Chondrocyte (in vitro differentiated cells): ENCODE data around the gene NCDN. TPM values are rescaled to one million over a fixed set of nuclear protein-coding genes. Genes with fewer than 3 reads are reported as not detected.
"Not testable (repeated sequence)": the region's sequence is repeated elsewhere in the genome, so short reads cannot be mapped to it uniquely, and the experiment has no call there.

ENCODE experiments used
- DNase-seq: peaks from one replicate; pipeline ENCODE4 v3.0.0; 2021; ENCODE audit warnings: mixed read lengths, low spot score
- H3K27ac Mint-ChIP-seq: one replicate; pipeline ENCODE4 v1.8.0; 2021; ENCODE audit warnings: mild to moderate bottlenecking, moderate library complexity, mixed read lengths; ENCODE audit not compliant: unreplicated experiment
- H3K27me3 Mint-ChIP-seq: 2 replicates; pipeline ENCODE4 v1.8.0; 2021; ENCODE audit warnings: low read depth, mixed read lengths
- H3K36me3 Mint-ChIP-seq: 2 replicates; pipeline ENCODE4 v1.8.0; 2021; ENCODE audit warnings: low read depth, mixed read lengths
- H3K4me1 Mint-ChIP-seq: 2 replicates; pipeline ENCODE4 v1.8.0; 2021; ENCODE audit warnings: low read depth, mild to moderate bottlenecking, mixed read lengths
- H3K4me3 Mint-ChIP-seq: one replicate; pipeline ENCODE4 v1.8.0; 2021; ENCODE audit warnings: mild to moderate bottlenecking, moderate library complexity, mixed read lengths; ENCODE audit not compliant: unreplicated experiment
- H3K9me3 Mint-ChIP-seq: 2 replicates; pipeline ENCODE4 v1.8.0; 2021; ENCODE audit warnings: low read depth, mixed read lengths
- total RNA-seq: library from RNA; stranded (reverse); gene quantifications from 3 replicates; pipeline ENCODE4 v1.2.1, GENCODE V29; 2021
- TF ChIP-seq, protein P1 (sequence below): fragments of 200-600 bp; sonication (generic); IDR thresholded peaks from 2 replicates; pipeline ENCODE4 v1.5.0; 2021; ENCODE audit warnings: antibody characterized with exemption, mild to moderate bottlenecking, moderate library complexity

The NCDN gene
- total RNA-seq, 1 donor from 2014 or later, result 35.3 TPM

DNA sequence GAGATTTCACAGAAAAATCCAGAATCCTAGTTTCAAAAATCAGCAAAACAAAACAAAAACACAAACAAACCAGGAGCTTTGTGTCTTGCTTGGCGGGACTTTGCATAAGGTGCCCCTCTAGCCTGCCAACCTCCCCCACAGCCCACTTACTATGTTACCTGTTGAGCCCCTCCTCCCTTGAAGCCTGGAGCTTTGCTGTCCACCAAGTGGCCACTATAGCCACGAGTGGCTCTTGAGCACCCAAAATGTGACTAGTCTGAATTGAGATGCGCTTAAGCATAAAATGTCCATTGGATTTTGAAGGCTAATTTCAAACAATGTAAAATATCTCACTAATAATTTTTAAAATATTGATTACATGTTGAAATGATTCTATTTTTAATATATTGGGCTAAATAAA, 27.7 kb downstream of the NCDN start:
- TF ChIP-seq, protein P1, sequence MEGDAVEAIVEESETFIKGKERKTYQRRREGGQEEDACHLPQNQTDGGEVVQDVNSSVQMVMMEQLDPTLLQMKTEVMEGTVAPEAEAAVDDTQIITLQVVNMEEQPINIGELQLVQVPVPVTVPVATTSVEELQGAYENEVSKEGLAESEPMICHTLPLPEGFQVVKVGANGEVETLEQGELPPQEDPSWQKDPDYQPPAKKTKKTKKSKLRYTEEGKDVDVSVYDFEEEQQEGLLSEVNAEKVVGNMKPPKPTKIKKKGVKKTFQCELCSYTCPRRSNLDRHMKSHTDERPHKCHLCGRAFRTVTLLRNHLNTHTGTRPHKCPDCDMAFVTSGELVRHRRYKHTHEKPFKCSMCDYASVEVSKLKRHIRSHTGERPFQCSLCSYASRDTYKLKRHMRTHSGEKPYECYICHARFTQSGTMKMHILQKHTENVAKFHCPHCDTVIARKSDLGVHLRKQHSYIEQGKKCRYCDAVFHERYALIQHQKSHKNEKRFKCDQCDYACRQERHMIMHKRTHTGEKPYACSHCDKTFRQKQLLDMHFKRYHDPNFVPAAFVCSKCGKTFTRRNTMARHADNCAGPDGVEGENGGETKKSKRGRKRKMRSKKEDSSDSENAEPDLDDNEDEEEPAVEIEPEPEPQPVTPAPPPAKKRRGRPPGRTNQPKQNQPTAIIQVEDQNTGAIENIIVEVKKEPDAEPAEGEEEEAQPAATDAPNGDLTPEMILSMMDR, result no peak
- DNase-seq, result no peak
- Mint-ChIP-seq H3K4me3 (no peak overlapping the region), H3K36me3 (peaks cover 3% of the 10 kb centered on the region), H3K9me3 (no peaks in the 10 kb centered on the region), H3K4me1 (no peaks in the 10 kb centered on the region), H3K27me3 (no peaks in the 10 kb centered on the region), H3K27ac (no peak overlapping the region)

DNA sequence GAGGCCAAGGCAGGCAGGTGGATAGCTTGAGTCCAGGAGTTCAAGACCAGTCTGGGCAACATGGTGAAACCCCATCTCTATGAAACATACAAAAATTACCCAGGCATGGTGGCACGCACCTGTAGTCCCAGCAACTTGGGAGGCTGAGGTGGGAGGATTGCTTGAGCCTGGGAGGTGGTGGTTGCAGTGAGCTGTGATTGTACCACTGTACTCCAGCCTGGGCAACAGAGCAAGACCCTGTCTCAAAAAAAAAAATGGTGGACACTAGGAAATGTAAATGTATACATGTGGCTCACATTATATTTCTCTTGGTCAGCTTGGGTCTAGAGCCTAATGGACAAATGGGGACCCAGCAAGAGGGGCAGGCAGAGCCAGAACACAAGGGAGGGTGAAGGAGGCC, 28.2 kb downstream of the NCDN start:
- H3K27ac Mint-ChIP-seq, H3K4me1 Mint-ChIP-seq, H3K9me3 Mint-ChIP-seq, DNase-seq, H3K36me3 Mint-ChIP-seq, H3K4me3 Mint-ChIP-seq, H3K27me3 Mint-ChIP-seq: not testable (repeated sequence)

DNA sequence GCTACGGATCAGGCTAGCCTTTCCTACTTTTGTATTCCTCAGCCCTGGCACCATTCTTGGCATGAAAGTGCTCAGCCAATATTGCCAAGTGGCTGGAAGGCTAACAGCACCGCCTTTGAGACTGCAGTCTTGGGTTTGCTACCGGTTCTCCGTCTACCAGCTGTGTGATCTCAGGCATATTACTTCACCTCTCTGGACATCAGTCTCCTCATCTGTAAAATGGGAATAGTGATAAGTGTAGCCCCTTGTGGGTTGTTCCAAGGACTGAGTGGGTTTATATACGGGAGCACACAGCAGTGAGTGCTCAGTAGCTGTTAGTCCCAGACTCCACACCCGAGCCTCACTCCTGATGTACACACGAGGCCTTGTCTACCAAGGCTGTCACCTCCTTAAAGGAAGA, 29.2 kb downstream of the NCDN start:
- peaks cover 3% of the 10 kb centered on the region for H3K36me3 Mint-ChIP-seq
- no peaks in the 10 kb centered on the region for H3K27me3 Mint-ChIP-seq
- H3K4me1 Mint-ChIP-seq, result no peaks in the 10 kb centered on the region
- TF ChIP-seq, protein P1, result no peak
- no peak overlapping the region for H3K4me3 Mint-ChIP-seq
- H3K27ac Mint-ChIP-seq, result no peak overlapping the region
- DNase-seq, result no peak
- H3K9me3 Mint-ChIP-seq, result no peaks in the 10 kb centered on the region

DNA sequence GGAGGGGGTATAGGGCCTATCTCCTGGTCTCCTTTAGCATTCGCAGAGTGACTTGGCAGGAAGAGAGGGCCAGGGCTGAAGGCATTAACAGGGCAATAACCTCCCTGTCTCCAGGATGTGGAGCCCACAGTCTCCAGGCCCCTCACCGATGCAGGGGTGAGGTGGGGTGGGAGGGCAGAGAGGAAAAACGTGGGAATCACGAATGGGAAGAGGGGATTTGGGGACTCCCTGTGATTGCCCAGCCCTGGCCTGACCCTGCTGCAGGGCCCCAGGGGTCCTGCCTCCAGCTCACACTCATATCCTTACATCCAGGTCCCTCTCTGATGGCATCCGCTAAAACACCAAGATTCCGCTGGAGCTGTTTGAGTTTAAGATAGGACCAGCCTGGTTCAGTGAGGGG, 30.1 kb downstream of the NCDN start:
- no peaks in the 10 kb centered on the region for H3K4me1 Mint-ChIP-seq

DNA sequence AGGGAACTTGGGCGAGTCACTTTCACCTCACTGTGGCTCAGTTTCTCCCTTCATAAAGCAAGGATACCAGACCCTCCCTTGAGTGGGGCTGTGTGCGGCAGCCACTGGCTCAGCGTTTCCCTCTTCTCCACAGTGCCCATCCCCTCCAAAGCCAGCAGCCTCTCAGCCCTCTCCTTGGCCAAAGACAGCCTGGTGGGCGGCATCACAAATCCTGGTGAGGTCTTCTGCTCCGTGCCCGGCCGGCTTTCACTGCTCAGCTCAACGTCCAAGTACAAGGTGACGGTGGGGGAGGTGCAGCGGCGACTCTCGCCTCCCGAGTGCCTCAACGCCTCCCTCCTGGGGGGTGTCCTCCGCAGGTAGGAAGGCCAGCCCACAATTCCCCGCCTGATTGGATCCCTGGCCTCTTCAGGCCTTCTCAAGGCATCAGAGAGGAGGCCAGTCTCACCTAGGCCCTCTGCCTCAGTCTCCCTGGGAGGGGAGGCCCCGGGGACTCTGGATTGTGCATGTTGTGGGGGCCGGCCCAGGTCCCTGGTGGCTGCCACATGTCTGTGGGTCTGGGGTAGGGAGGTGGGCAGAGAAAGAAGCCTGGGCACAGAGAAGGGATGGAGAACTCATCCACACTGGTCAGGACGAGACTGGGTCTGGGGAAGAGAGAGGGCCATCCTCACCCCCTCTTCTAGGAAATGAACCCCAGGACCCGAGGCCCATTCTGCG, 30.8 kb downstream of the NCDN start:
- TF ChIP-seq, protein P1, result no peak
- Mint-ChIP-seq H3K36me3 (peaks cover 3% of the 10 kb centered on the region), H3K4me1 (no peaks in the 10 kb centered on the region), H3K4me3 (no peak overlapping the region), H3K27me3 (no peaks in the 10 kb centered on the region), H3K27ac (no peak overlapping the region), H3K9me3 (no peaks in the 10 kb centered on the region)
- no peak for DNase-seq

More for the DNA sequence above, 30.1 kb downstream of the NCDN start:
- TF ChIP-seq, protein P1, result no peak
- no peak for DNase-seq
- Mint-ChIP-seq H3K36me3 (peaks cover 3% of the 10 kb centered on the region), H3K27ac (no peak overlapping the region), H3K4me3 (no peak overlapping the region), H3K27me3 (no peaks in the 10 kb centered on the region), H3K9me3 (no peaks in the 10 kb centered on the region)
